Karpas-422 (cell line): ENCODE measurements around the gene NME9. TPM values are rescaled to one million over a fixed set of nuclear protein-coding genes. Genes with fewer than 3 reads are reported as not detected.

ENCODE experiments used
- DNase-seq: peaks from one replicate; pipeline ENCODE4 v3.0.0-alpha.2; 2015
- H2AFZ ChIP-seq: fragments of 200-600 bp; sonication (generic); 2 replicates; pipeline ENCODE4 v1.6.1; 2014; ENCODE audit warnings: antibody characterized with exemption, low read length, mixed read lengths
- H3K27ac ChIP-seq: fragments of 200-600 bp; sonication (generic); 2 replicates; pipeline ENCODE4 v1.5.1; 2014; ENCODE audit warnings: mild to moderate bottlenecking, low read length, moderate library complexity
- H3K27me3 ChIP-seq: fragments of 200-600 bp; sonication (generic); 2 replicates; pipeline ENCODE4 v1.6.1; 2014; ENCODE audit warnings: low read length, mixed read lengths
- H3K36me3 ChIP-seq: fragments of 200-600 bp; sonication (generic); 2 replicates; pipeline ENCODE4 v1.6.1; 2014; ENCODE audit warnings: low read length, mixed read lengths; ENCODE audit not compliant: insufficient read depth
- H3K4me1 ChIP-seq: fragments of 200-600 bp; sonication (generic); 2 replicates; pipeline ENCODE4 v1.6.1; 2014; ENCODE audit warnings: mild to moderate bottlenecking, low read length, mixed read lengths
- H3K4me2 ChIP-seq: fragments of 200-600 bp; sonication (generic); 2 replicates; pipeline ENCODE4 v1.6.1; 2014; ENCODE audit warnings: low read length, low read depth, mild to moderate bottlenecking; ENCODE audit not compliant: poor library complexity, severe bottlenecking
- H3K4me3 ChIP-seq: fragments of 200-600 bp; sonication (generic); 2 replicates; pipeline ENCODE4 v1.5.1; 2014; ENCODE audit warnings: mild to moderate bottlenecking, antibody characterized with exemption, low read length, mixed read lengths
- H3K79me2 ChIP-seq: fragments of 200-600 bp; sonication (generic); 2 replicates; pipeline ENCODE4 v1.6.1; 2014; ENCODE audit warnings: mild to moderate bottlenecking, low read length, mixed read lengths
- H3K9ac ChIP-seq: fragments of 200-600 bp; sonication (generic); 2 replicates; pipeline ENCODE4 v1.6.0; 2014; ENCODE audit warnings: low read length
- H3K9me2 ChIP-seq: fragments of 200-600 bp; sonication (generic), shearing (Covaris generic); replicated peaks from 2 replicates; pipeline ENCODE4 v1.6.0; 2014; ENCODE audit warnings: mild to moderate bottlenecking, low read length, moderate library complexity; ENCODE audit not compliant: insufficient read depth
- H3K9me3 ChIP-seq: fragments of 300-700, 200-600 bp; sonication (generic); 2 replicates; pipeline ENCODE4 v1.6.1; 2014; ENCODE audit warnings: low read length, mixed read lengths
- H4K20me1 ChIP-seq: fragments of 200-600 bp; sonication (generic); 2 replicates; pipeline ENCODE4 v1.6.1; 2014; ENCODE audit warnings: mild to moderate bottlenecking, antibody characterized with exemption, low read length, low read depth; ENCODE audit not compliant: insufficient read depth
- total RNA-seq: library from RNA; depleted of rRNA; stranded (reverse); fragments of >200 nt; shearing (Covaris generic); gene quantifications from 2 replicates; pipeline ENCODE4 v1.2.3, GENCODE V29; 2014; ENCODE audit warnings: low replicate concordance

NME9 gene
- total RNA-seq, 1 experiment from 2014 or later = not detected

DNA sequence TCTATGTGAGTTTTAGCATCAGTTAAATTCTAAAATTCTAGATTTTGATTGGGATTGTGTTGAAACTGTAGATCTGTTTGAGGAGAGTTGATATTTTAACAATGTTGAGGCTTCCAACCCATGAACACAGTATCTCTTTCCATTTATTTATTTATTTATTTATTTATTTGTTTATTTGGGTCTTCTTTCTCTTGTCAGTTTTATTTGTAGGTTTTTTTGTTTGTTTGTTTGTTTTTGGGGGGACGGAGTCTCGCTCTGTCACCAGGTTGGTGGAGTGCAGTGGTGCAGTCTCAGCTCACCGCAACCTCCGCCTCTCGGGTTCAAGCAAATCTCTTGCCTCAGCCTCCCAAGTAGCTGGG is 44.1 kb upstream of the NME9 start:
- Histone ChIP-seq H3K4me3 (no peak overlapping the region), H3K9me2 (no peaks in the 10 kb centered on the region), H3K9ac (no peak overlapping the region), H3K27me3 (0 out of 2 replicates have a peak, but pooled peaks cover 2% of the 10 kb centered on the region), H3K4me2 (no peak overlapping the region), H3K27ac (no peak overlapping the region), H3K4me1 (peaks cover 10% of the 10 kb centered on the region), H2AFZ (no peak overlapping the region), H3K9me3 (no peaks in the 10 kb centered on the region), H3K79me2 (no peaks in the 10 kb centered on the region), H3K36me3 (no peaks in the 10 kb centered on the region), H4K20me1 (no peaks in the 10 kb centered on the region)
- no peak for DNase-seq

DNA sequence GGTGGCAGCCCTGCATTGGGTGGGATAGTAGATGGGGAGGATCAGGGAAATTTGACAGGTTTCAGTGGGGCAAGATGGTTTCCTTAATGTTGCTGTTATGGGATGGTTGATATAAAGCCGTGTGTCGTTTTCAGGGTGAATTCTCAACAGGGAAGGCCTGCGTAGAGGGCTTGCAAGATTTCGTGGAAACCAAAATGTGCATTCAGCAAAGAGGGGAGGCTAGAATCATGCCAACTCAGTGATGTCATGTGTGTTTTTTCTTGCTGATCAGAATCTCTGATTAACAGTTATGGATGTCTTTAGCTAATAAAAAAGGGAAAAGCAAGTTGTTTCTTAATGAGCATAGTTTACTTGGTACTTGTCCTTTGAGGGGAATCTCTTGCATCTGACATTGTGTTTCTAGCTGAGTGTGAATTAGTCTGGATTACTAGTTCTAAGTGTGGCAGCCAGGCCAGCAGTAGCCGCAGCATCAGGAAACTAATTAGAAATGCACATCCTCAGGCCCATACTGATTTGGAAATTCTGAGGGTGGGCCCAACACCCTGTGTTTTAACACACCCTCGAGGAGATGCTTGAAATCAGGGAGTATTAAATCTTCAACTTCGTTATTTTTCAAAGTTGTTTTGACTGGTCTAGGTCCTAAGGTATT is 43.6 kb upstream of the NME9 start:
- Histone ChIP-seq H3K9me2 (no peaks in the 10 kb centered on the region), H3K4me1 (peaks cover 10% of the 10 kb centered on the region), H3K4me3 (no peak overlapping the region), H2AFZ (no peak overlapping the region), H4K20me1 (no peaks in the 10 kb centered on the region), H3K4me2 (no peak overlapping the region), H3K36me3 (no peaks in the 10 kb centered on the region), H3K27ac (no peak overlapping the region), H3K9me3 (no peaks in the 10 kb centered on the region), H3K27me3 (0 out of 2 replicates have a peak, but pooled peaks cover 2% of the 10 kb centered on the region), H3K9ac (no peak overlapping the region), H3K79me2 (no peaks in the 10 kb centered on the region)
- no peak for DNase-seq

DNA sequence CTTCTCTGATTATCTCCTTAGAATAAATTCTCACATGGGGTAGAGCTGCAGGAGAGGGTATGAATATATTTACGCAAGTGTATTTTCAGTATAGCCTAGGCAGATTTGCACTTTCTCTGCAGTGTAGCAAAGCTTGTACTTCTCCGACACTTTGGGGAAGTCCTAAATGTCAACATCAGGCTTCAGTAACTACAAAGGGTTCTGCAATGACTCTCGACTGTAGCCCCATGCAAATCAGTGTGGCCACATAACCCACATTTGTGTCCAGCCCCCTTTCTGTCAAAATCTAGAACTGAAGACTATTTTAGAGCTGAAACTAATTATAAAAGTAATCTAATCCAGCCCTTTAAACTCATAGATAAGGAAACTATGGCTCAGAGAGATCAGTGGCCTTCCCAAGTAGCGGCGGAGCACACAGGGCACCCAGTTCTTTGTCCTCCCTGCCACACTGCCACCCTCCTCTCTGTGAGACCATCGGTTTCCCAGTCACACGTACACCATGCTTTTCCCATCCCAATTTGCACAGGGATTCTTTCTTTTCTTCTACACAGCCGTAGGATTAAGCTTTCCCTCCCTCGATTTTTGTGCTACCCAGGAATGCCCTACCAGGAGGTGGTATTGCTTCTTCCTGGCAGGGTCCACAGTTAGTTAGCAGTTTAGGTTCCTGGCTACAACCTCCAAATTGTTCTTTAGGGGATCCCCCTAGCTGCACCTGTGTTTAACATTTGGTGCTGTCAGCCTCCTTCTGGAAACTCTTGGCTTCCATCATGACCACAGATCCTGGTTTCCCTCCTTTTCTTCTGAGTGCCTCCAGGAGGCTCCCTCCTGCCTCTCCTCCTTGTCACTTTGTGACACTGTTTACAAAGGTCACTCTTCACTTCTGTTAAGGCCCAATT is 41.7 kb upstream of the NME9 start:
- H3K27me3 ChIP-seq = 0 out of 2 replicates have a peak, but pooled peaks cover 2% of the 10 kb centered on the region
- no peaks in the 10 kb centered on the region for H3K9me2 ChIP-seq
- no peak overlapping the region for H3K27ac ChIP-seq
- no peak overlapping the region for H3K4me3 ChIP-seq
- no peaks in the 10 kb centered on the region for H3K9me3 ChIP-seq
- H3K4me2 ChIP-seq = no peak overlapping the region
- no peaks in the 10 kb centered on the region for H3K36me3 ChIP-seq
- H3K4me1 ChIP-seq = peaks cover 10% of the 10 kb centered on the region
- DNase-seq = peak; percentile 79
- H4K20me1 ChIP-seq = no peaks in the 10 kb centered on the region
- no peak overlapping the region for H2AFZ ChIP-seq
- H3K79me2 ChIP-seq = no peaks in the 10 kb centered on the region
- no peak overlapping the region for H3K9ac ChIP-seq

DNA sequence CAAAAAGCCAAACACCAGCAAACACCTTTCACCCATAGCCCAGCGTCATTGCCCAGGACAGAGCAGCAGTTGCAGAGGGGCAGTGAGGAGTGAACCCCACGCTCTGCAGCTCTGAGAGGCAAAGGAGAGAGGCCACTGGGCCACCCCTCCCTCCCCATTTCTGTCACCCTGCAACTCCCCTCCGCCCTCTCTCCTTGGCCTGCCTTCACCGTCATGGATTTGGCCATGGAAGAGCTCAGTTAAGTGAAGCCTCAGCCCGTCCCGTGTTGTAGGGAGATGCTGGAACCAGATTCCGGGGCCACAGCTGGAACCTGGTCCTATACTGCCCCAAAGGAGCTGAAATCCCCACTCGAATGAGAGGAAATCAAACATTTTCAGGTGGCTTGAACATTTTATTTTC is 40.7 kb upstream of the NME9 start:
- Histone ChIP-seq H3K4me2 (no peak overlapping the region), H3K4me3 (no peak overlapping the region), H3K9ac (no peak overlapping the region), H3K36me3 (no peaks in the 10 kb centered on the region), H2AFZ (no peak overlapping the region), H3K9me3 (no peaks in the 10 kb centered on the region), H3K79me2 (no peaks in the 10 kb centered on the region), H4K20me1 (no peaks in the 10 kb centered on the region), H3K27me3 (0 out of 2 replicates have a peak, but pooled peaks cover 2% of the 10 kb centered on the region), H3K27ac (no peak overlapping the region), H3K9me2 (no peaks in the 10 kb centered on the region), H3K4me1 (peaks cover 10% of the 10 kb centered on the region)
- no peak for DNase-seq

DNA sequence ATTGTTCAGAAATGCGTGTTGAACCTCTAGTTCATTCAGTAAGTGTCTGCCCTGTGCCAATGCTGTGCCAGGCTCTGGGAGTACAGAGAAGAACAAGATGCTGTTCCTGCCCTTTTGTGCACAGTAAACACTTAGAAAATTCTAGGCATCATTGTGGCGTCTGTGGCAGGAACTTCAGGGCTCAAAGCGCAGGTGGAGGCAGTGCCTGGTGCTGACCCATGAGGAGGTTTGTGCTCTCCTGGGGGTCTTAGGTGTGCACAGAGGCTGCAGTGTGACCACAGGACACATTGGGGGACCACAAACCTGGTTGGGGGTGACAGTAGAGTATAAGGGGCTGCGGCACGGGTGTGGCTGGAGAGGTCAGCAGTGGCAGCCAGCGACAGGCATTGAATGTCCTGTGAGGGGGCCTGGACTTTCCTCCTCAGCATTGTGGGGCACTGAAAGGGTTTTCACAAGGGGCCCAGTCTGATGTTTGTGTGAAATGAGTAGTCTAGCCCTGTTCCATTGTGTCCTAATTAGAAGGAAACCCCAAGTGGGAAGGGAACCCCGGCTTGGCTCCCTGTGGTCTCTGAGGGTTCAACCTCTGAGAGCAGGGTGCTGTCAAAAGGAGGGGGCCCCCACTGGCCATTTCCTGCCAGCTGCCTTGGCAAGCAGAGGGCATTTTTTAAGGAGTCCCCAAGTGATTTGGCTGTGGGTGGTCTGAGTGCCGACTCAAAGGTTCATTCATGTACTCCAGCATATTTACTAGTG is 39.7 kb upstream of the NME9 start:
- no peak for DNase-seq
- Histone ChIP-seq H3K27me3 (no peaks in the 10 kb centered on the region), H3K4me1 (peaks cover 10% of the 10 kb centered on the region), H3K9ac (no peak overlapping the region), H3K9me2 (no peaks in the 10 kb centered on the region), H3K27ac (no peak overlapping the region), H2AFZ (no peak overlapping the region), H3K36me3 (no peaks in the 10 kb centered on the region), H3K4me3 (no peak overlapping the region), H3K79me2 (no peaks in the 10 kb centered on the region), H4K20me1 (no peaks in the 10 kb centered on the region), H3K9me3 (no peaks in the 10 kb centered on the region), H3K4me2 (no peak overlapping the region)

DNA sequence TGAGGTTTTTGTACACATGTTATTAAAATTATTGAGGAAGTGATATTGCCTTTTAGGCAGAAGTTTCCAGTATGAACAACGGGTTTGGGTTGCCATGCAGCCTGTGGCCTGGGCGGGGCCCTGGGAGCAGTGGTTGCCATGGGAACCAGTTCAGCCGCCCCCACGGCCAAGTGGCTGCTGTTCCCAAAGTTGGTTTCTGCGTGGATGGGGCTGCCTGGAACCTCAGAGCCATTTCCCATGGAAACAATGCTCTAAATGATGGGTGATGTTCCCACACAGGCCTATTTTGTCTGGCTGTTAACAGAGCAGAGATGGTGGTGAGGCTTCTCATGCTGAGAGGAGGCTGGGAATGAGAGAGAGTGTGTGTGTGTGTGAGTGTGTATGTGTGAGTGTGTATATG is 38.3 kb upstream of the NME9 start:
- H3K36me3 ChIP-seq = no peaks in the 10 kb centered on the region
- no peaks in the 10 kb centered on the region for H3K9me2 ChIP-seq
- H2AFZ ChIP-seq = no peak overlapping the region
- H3K27me3 ChIP-seq = no peaks in the 10 kb centered on the region
- no peaks in the 10 kb centered on the region for H3K79me2 ChIP-seq
- H4K20me1 ChIP-seq = no peaks in the 10 kb centered on the region
- no peaks in the 10 kb centered on the region for H3K9me3 ChIP-seq
- H3K27ac ChIP-seq = no peak overlapping the region
- no peak overlapping the region for H3K4me3 ChIP-seq
- H3K4me1 ChIP-seq = peaks cover 10% of the 10 kb centered on the region
- no peak overlapping the region for H3K9ac ChIP-seq
- DNase-seq = no peak
- no peak overlapping the region for H3K4me2 ChIP-seq

DNA sequence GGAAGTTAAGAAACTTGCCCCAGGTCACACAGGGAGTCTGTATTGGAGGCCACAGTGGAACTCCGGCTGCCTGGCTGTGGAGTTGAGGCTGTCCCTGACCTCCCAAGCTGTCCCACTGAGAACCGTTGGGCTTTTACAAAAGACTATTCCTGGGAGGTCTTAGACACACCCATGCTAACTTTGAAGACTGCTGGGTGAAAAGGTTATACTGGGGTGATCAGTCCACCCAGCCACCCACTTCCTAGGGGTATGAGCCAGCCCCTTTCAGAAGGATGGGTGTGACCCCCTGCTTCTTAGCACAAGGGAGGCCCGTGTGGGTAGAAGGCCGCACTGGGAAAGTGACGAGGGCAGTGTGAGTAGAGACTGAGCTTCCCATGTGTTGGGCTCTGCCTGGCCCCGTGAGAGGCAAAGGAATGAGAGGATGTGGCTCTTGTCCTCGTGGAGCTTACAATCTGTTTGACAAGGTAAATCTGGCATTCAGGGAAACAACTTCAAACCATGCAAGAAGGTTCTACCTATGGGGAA is 37.7 kb upstream of the NME9 start:
- Histone ChIP-seq H3K27ac (no peak overlapping the region), H4K20me1 (no peaks in the 10 kb centered on the region), H3K9me3 (no peaks in the 10 kb centered on the region), H3K4me2 (no peak overlapping the region), H3K9ac (no peak overlapping the region), H3K79me2 (no peaks in the 10 kb centered on the region), H3K36me3 (no peaks in the 10 kb centered on the region), H3K27me3 (no peaks in the 10 kb centered on the region), H2AFZ (no peak overlapping the region), H3K9me2 (no peaks in the 10 kb centered on the region), H3K4me3 (no peak overlapping the region), H3K4me1 (peaks cover 10% of the 10 kb centered on the region)
- DNase-seq = no peak
